Measurements from ENCODE around the gene OR7D4. TPM values are rescaled to one million over a fixed set of nuclear protein-coding genes. Genes with fewer than 3 reads are reported as not detected.

The OR7D4 gene
- total RNA-seq, 3 donors from 2014 or later: not detected

DNA sequence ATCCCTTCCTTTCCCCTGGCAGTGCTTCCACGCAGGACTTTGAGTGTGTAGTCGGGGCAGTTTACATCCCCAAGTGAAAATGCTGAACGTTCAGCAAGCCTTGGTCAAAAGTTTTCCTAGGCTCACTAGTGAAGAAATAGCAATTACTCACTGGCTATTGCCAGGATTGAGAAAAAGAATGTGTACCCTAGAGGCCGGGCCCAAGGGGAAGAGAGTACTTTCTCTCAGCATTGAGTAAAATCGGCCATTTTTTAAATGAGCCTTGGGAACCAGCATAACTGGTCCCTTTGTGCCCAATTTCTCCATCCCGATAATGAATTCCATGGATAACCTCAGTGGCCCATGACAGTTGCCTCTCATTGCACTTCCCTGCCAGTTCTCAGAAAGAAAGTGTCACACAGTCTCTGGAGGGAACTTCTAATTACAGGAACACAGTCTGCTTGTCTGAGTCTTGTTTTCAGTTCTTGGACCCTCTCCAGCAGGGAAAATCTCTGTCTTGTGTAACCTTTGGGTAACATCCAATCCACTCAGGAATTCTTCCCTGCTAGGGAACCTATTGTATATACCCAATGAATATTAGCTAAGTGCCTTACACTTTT, 47.9 kb downstream of the OR7D4 start:
- no peak overlapping the region for H3K27ac ChIP-seq
- H3K4me1 ChIP-seq: no peaks in the 10 kb centered on the region
- H3K4me3 ChIP-seq: no peak overlapping the region
- H3K36me3 ChIP-seq: no peaks in the 10 kb centered on the region
- H3K27me3 ChIP-seq: no peaks in the 10 kb centered on the region
- DNase-seq (ENCODE audit: low spot score in 2 of 2): no peak
- H3K9me3 ChIP-seq: peaks cover 0 to 13% of the 10 kb centered on the region in 2 donors
- TF ChIP-seq, protein P1, sequence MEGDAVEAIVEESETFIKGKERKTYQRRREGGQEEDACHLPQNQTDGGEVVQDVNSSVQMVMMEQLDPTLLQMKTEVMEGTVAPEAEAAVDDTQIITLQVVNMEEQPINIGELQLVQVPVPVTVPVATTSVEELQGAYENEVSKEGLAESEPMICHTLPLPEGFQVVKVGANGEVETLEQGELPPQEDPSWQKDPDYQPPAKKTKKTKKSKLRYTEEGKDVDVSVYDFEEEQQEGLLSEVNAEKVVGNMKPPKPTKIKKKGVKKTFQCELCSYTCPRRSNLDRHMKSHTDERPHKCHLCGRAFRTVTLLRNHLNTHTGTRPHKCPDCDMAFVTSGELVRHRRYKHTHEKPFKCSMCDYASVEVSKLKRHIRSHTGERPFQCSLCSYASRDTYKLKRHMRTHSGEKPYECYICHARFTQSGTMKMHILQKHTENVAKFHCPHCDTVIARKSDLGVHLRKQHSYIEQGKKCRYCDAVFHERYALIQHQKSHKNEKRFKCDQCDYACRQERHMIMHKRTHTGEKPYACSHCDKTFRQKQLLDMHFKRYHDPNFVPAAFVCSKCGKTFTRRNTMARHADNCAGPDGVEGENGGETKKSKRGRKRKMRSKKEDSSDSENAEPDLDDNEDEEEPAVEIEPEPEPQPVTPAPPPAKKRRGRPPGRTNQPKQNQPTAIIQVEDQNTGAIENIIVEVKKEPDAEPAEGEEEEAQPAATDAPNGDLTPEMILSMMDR (IDR thresholded peaks at IDR 0.05): no peak
- TF ChIP-seq POLR2AphosphoS5 (IDR thresholded peaks at IDR 0.05) (no peak), POLR2A (IDR thresholded peaks at IDR 0.05) (no peak)
- intact Hi-C loops (cut with DNase I; ENCODE audit: low total_unique reads): loop anchor here (1.0 kb wide), 1 partner anchor 10 kb away; no protein-coding TSS in a partner anchor

DNA sequence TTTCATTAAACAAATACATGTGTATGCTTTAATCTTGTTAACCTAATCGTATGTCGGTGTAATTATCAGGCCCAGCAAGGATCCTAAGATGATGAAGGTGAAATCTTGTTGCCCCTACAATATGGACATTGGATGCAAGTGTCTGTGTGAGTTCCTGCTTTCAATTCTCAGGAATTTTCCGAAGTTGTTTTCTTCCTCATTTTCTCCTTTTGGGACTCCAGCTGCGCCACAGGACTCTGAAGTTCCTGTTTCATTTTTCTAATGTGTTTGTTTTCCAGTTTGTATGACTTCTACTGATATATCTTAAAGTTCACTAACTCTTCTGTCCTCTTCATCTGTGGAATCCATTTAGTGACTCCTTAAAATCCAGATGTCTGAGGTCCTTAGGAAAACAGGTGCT, 52.5 kb downstream of the OR7D4 start:
- TF ChIP-seq POLR2A (IDR thresholded peaks at IDR 0.05): no peak
- TF ChIP-seq, protein P1 (IDR thresholded peaks at IDR 0.05): no peak
- TF ChIP-seq POLR2AphosphoS5 (IDR thresholded peaks at IDR 0.05): no peak
- H3K4me1 ChIP-seq: no peaks in the 10 kb centered on the region
- no peak overlapping the region for H3K4me3 ChIP-seq
- no peaks in the 10 kb centered on the region for H3K27me3 ChIP-seq
- intact Hi-C loops (cut with DNase I; ENCODE audit: low total_unique reads): no loop called here
- no peak for DNase-seq (ENCODE audit: low spot score in 2 of 2)
- peaks cover 14 to 54% of the 10 kb centered on the region in 2 donors for H3K9me3 ChIP-seq
- H3K27ac ChIP-seq: no peak overlapping the region
- H3K36me3 ChIP-seq: peaks cover 5% of the 10 kb centered on the region

GRCh38 chr19:9165261-9165660, 54.1 kb downstream of the OR7D4 start:
- intact Hi-C loops (cut with DNase I; ENCODE audit: low total_unique reads): no loop called here
- H3K4me3 ChIP-seq: no peak overlapping the region
- no peaks in the 10 kb centered on the region for H3K4me1 ChIP-seq
- H3K36me3 ChIP-seq: peaks cover 10% of the 10 kb centered on the region
- H3K27me3 ChIP-seq: no peaks in the 10 kb centered on the region
- no peak overlapping the region for H3K27ac ChIP-seq
- TF ChIP-seq POLR2A (IDR thresholded peaks at IDR 0.05) (no peak), POLR2AphosphoS5 (IDR thresholded peaks at IDR 0.05) (no peak)
- TF ChIP-seq, protein P1 (IDR thresholded peaks at IDR 0.05): no peak
- peaks cover 30 to 68% of the 10 kb centered on the region in 2 donors for H3K9me3 ChIP-seq
- no peak for DNase-seq (ENCODE audit: low spot score in 2 of 2)

DNA sequence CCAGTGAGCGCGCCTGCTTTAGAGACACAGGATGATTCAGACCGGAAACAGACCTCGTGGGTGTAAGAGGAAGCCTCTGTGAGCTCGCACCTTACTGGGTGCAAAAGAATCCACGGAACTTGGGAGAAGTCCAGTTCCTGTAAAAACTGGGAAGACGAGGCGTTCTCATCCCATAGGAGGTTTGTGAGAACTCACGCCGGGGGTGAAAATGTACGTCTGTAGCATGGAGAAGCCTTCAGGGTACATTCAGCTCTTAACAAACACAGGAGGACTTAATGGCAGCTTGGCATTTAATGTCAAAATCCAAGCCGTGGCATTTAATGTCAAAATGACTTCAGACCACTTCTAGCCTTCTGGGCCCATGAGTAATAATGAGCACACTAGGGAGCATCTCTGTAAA, 58.0 kb downstream of the OR7D4 start:
- no peaks in the 10 kb centered on the region for H3K27me3 ChIP-seq
- intact Hi-C loops (cut with DNase I; ENCODE audit: low total_unique reads): no loop called here
- no peak overlapping the region for H3K27ac ChIP-seq
- peaks cover 17% of the 10 kb centered on the region for H3K36me3 ChIP-seq
- no peak overlapping the region for H3K4me3 ChIP-seq
- H3K4me1 ChIP-seq: no peaks in the 10 kb centered on the region
- TF ChIP-seq, protein P1 (IDR thresholded peaks at IDR 0.05): no peak
- TF ChIP-seq POLR2AphosphoS5 (IDR thresholded peaks at IDR 0.05) (no peak), POLR2A (IDR thresholded peaks at IDR 0.05) (no peak)
- no peak for DNase-seq (ENCODE audit: low spot score in 2 of 2)
- H3K9me3 ChIP-seq: peaks cover 41 to 73% of the 10 kb centered on the region in 2 donors

Other genes starting within 250 kb of the OR7D4 start
- gene MUC16, start 209.2 kb downstream of the OR7D4 start, total RNA-seq: 10 to 100 TPM in 1 of 3 donors, under 1 TPM in 2; under 0.01 to 16.2 (median 0.66) TPM
- not detected for gene OR1M1, start 132.5 kb downstream of the OR7D4 start, total RNA-seq
- gene OR7G2, start 112.1 kb downstream of the OR7D4 start, total RNA-seq: not detected
- not detected for gene OR7G1, start 103.8 kb downstream of the OR7D4 start, total RNA-seq
- not detected for gene OR7G3, start 92.6 kb downstream of the OR7D4 start, total RNA-seq
- gene ZNF317, start 79.2 kb downstream of the OR7D4 start, total RNA-seq: 10 to 100 TPM; 14.6 to 28.1 (median 19.3) TPM
- under 1 TPM in 1 of 3 donors, not detected in 2; 0.16 TPM for gene OR7D2, start 40.6 kb downstream of the OR7D4 start, total RNA-seq
- not detected for gene OR7E24, start 31.3 kb upstream of the OR7D4 start, total RNA-seq
- gene ZNF699, start 90.2 kb upstream of the OR7D4 start, total RNA-seq: 10 to 100 TPM; 10.1 to 27.4 (median 16.1) TPM
- 10 to 100 TPM; 18.4 to 39.1 (median 23.4) TPM for gene ZNF559, start 104.6 kb upstream of the OR7D4 start, total RNA-seq
- gene ZNF177, start 143.4 kb upstream of the OR7D4 start, total RNA-seq: 1 to 10 TPM; 2.9 to 8.3 (median 3.6) TPM
- 10 to 100 TPM; 20.5 to 45.8 (median 44.2) TPM for gene ZNF266, start 216.0 kb upstream of the OR7D4 start, total RNA-seq

Data from breast epithelium (tissue), 4 donors.